Measurements from ENCODE around the gene HAUS7. TPM values are rescaled to one million over a fixed set of nuclear protein-coding genes. Genes with fewer than 3 reads are reported as not detected.

Gene HAUS7
- polyA plus RNA-seq, 2 of the 4 experiments (the other 2 are of a cell fraction) = 39.1 to 53.6 TPM

DNA sequence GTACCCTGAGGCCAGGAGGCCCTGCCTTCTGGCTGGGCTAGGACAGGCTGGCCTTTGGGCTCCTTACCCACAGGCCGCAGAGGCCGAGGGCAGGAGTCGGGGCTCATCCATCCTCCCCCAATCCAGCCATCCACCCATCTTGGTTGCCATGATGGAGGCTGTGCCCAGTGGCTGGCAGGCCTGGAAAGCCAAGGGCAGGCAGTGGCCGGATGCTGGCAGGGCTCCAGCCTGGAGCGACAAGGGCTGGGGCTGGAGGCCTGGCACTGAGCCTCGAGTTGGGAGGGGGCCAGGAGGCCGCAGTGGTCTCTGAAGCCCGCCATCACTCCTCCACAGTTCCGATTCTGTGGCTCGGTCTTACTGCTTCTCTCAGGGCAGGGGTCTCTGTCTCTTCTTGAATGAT, 15.8 kb upstream of the HAUS7 start:
- ATAC-seq (no peak), FAIRE-seq (no peak), DNase-seq (ENCODE audit: low read depth in 1 of 2, low spot score in 1 of 2) (no peak)
- TF ChIP-seq JUN (IDR thresholded peaks at IDR 0.05) (no peak), KDM5A (IDR thresholded peaks at IDR 0.05) (no peak), ZNF302 (CRISPR knock-in tag; IDR thresholded peaks at IDR 0.05) (no peak), FOSL2 (IDR thresholded peaks at IDR 0.05) (no peak), FOSL2 (CRISPR knock-in tag; IDR thresholded peaks at IDR 0.05) (no peak), HDAC2 (IDR thresholded peaks at IDR 0.05) (no peak), PHF8 (IDR thresholded peaks at IDR 0.05; ENCODE audit: borderline replicate concordance, low read depth) (no peak)
- TF ChIP-seq, protein P1, sequence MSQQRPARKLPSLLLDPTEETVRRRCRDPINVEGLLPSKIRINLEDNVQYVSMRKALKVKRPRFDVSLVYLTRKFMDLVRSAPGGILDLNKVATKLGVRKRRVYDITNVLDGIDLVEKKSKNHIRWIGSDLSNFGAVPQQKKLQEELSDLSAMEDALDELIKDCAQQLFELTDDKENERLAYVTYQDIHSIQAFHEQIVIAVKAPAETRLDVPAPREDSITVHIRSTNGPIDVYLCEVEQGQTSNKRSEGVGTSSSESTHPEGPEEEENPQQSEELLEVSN (IDR thresholded peaks at IDR 0.05; ENCODE audit: borderline replicate concordance, low read depth) = no peak
- Histone ChIP-seq H3K4me1 (peaks cover 9% of the 10 kb centered on the region; the same call in 1 of the 3 replicates), H3K27ac (no peak overlapping the region), H3K4me2 (no peak overlapping the region), H3K9me3 (no peaks in the 10 kb centered on the region), H3K4me3 (no peak overlapping the region)
- 90% methylated on average over 6 of the region's 10 CpGs for WGBS (ENCODE audit: missing lambda C conversion rate)
- ChIA-PET POLR2A (no interaction called here), CTCF (interaction anchor here (1.6 to 3.5 kb wide), 2 partner anchors 21 to 25 kb away, joined by 4 to 16 read pairs; no protein-coding TSS in a partner anchor)

DNA sequence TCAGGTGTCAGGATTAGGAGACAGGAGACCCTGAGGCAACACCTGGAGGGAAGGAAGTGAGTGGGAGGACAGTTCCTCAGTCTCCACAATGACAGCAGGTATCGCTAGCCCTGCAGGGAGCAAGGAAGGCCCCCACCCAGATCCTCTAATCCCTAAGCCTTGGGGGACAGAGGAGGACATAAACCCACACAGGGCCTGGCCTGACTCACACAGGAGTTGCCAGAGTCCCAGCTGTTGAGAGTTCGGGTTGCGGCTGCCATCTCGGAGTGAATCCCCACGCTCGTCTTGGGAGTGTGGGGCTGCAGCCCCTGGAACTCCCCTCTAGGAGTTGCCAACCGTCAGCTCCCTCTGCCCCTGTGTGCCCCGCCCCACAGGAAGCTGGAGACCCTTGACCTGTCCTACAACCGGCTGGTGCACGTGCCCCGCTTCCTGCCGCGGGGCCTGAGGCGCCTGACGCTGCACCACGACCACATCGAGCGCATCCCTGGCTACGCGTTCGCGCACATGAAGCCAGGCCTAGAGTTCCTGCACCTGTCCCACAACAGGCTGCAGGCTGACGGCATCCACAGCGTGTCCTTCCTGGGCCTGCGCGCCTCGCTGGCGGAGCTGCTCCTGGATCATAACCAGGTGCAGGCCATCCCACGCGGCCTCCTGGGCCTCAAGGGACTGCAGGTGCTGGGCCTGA, 15.2 kb upstream of the HAUS7 start:
- H3K4me1 ChIP-seq = peaks cover 9% of the 10 kb centered on the region; the same call in 1 of the 3 replicates
- TF ChIP-seq CHD4 (IDR thresholded peaks at IDR 0.05; ENCODE audit: borderline replicate concordance) (no peak), MAZ (IDR thresholded peaks at IDR 0.05; ENCODE audit: borderline replicate concordance, low read depth, low read length) (no peak), EP300 (IDR thresholded peaks at IDR 0.05) (no peak), PHF8 (IDR thresholded peaks at IDR 0.05; ENCODE audit: borderline replicate concordance, low read depth) (no peak), RAD21 (conservative IDR thresholded peaks at IDR 0.05 in 1 of 2, IDR thresholded peaks at IDR 0.05 in 1 of 2) (no peak), CHD2 (IDR thresholded peaks at IDR 0.05; ENCODE audit: low read length, partially characterized antibody) (no peak), JUNB (IDR thresholded peaks at IDR 0.05) (no peak), CEBPB (IDR thresholded peaks at IDR 0.05) (no peak), POLR2A (IDR thresholded peaks at IDR 0.05; ENCODE audit: low read length) (no peak), FOSL2 (IDR thresholded peaks at IDR 0.05) (no peak), FOSL2 (CRISPR knock-in tag; IDR thresholded peaks at IDR 0.05) (no peak), ZC3H11A (IDR thresholded peaks at IDR 0.05) (no peak), HOXA7 (CRISPR knock-in tag; IDR thresholded peaks at IDR 0.05) (no peak), JUN (IDR thresholded peaks at IDR 0.05) (no peak), RNF2 (IDR thresholded peaks at IDR 0.05; ENCODE audit: borderline replicate concordance, low read depth) (no peak), ZFP36 (IDR thresholded peaks at IDR 0.05; ENCODE audit: borderline replicate concordance, partially characterized antibody) (no peak)
- TF ChIP-seq, protein P2, sequence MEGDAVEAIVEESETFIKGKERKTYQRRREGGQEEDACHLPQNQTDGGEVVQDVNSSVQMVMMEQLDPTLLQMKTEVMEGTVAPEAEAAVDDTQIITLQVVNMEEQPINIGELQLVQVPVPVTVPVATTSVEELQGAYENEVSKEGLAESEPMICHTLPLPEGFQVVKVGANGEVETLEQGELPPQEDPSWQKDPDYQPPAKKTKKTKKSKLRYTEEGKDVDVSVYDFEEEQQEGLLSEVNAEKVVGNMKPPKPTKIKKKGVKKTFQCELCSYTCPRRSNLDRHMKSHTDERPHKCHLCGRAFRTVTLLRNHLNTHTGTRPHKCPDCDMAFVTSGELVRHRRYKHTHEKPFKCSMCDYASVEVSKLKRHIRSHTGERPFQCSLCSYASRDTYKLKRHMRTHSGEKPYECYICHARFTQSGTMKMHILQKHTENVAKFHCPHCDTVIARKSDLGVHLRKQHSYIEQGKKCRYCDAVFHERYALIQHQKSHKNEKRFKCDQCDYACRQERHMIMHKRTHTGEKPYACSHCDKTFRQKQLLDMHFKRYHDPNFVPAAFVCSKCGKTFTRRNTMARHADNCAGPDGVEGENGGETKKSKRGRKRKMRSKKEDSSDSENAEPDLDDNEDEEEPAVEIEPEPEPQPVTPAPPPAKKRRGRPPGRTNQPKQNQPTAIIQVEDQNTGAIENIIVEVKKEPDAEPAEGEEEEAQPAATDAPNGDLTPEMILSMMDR (IDR thresholded peaks at IDR 0.05) = no peak
- TF ChIP-seq, protein P3, sequence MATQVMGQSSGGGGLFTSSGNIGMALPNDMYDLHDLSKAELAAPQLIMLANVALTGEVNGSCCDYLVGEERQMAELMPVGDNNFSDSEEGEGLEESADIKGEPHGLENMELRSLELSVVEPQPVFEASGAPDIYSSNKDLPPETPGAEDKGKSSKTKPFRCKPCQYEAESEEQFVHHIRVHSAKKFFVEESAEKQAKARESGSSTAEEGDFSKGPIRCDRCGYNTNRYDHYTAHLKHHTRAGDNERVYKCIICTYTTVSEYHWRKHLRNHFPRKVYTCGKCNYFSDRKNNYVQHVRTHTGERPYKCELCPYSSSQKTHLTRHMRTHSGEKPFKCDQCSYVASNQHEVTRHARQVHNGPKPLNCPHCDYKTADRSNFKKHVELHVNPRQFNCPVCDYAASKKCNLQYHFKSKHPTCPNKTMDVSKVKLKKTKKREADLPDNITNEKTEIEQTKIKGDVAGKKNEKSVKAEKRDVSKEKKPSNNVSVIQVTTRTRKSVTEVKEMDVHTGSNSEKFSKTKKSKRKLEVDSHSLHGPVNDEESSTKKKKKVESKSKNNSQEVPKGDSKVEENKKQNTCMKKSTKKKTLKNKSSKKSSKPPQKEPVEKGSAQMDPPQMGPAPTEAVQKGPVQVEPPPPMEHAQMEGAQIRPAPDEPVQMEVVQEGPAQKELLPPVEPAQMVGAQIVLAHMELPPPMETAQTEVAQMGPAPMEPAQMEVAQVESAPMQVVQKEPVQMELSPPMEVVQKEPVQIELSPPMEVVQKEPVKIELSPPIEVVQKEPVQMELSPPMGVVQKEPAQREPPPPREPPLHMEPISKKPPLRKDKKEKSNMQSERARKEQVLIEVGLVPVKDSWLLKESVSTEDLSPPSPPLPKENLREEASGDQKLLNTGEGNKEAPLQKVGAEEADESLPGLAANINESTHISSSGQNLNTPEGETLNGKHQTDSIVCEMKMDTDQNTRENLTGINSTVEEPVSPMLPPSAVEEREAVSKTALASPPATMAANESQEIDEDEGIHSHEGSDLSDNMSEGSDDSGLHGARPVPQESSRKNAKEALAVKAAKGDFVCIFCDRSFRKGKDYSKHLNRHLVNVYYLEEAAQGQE (IDR thresholded peaks at IDR 0.05) = no peak
- TF ChIP-seq, protein P1 (IDR thresholded peaks at IDR 0.05; ENCODE audit: borderline replicate concordance, low read depth) = no peak
- DNase-seq (ENCODE audit: low read depth in 1 of 2, low spot score in 1 of 2) (no peak), FAIRE-seq (no peak), ATAC-seq (no peak)
- WGBS (ENCODE audit: missing lambda C conversion rate) = 89% methylated on average over 3 of the region's 30 CpGs
- H3K4me2 ChIP-seq = no peak overlapping the region
- POLR2A ChIA-PET = no interaction called here
- H3K27ac ChIP-seq = no peak overlapping the region
- H3K4me3 ChIP-seq = no peak overlapping the region
- H3K9me3 ChIP-seq = no peaks in the 10 kb centered on the region
- CTCF ChIA-PET = interaction anchor here (0.7 to 3.5 kb wide), 4 partner anchors 15 to 453 kb away, joined by 3 to 16 read pairs (median 4); partner anchors contain the start of gene HAUS7

Measured in A549 (cell line).